Mucosa of descending colon (tissue), 3 donors: Measurements from ENCODE around the gene MT1E. TPM values are rescaled to one million over a fixed set of nuclear protein-coding genes. Genes with fewer than 3 reads are reported as not detected.

ENCODE experiments used
- ATAC-seq: fragments of 200-7000 bp; cut with Tn5 transposase; one replicate; pipeline ENCODE4 v1.9.1; 2020; ENCODE audit warnings: mild to moderate bottlenecking, moderate library complexity
- DNase-seq, 3 donors: peaks; one replicate each; pipeline ENCODE4 v3.0.0-alpha.2; 2020
- H3K36me3 ChIP-seq: fragments of 200-600 bp; one replicate; pipeline ENCODE4 v1.8.0; 2021; ENCODE audit warnings: low read depth, mild to moderate bottlenecking
- H3K4me1 ChIP-seq: fragments of 200-600 bp; one replicate; pipeline ENCODE4 v1.8.0; 2021; ENCODE audit warnings: low read depth, mild to moderate bottlenecking
- H3K4me3 ChIP-seq: fragments of 200-600 bp; one replicate; pipeline ENCODE4 v1.8.0; 2021; ENCODE audit warnings: mild to moderate bottlenecking
- H3K9me3 ChIP-seq: fragments of 200-600 bp; one replicate; pipeline ENCODE4 v1.8.0; 2021; ENCODE audit warnings: mild to moderate bottlenecking
- intact Hi-C, 2 donors: fragments of 100-400 bp; cut with DNase I in 1 of 2; cut with micrococcal nuclease in 1 of 2; formaldehyde crosslinking; loops; one replicate each; pipeline versions ENCODE4 v1.11.0 to v1.11.1; 2022; cut with DNase I, micrococcal nuclease
- total RNA-seq, 3 donors: library from RNA; stranded (reverse); fragmentation: NEBNext Ultra II Directional in 2 of 3; extraction: Animal tissue kit (Norgen Biotek cat#: 25700) in 2 of 3; gene quantifications; one replicate each; pipeline versions ENCODE4 v1.2.1 to v1.2.4, GENCODE V29; 2021 to 2023
- TF ChIP-seq, protein P1 (sequence below): fragments of 200-600 bp; IDR thresholded peaks from one replicate; pipeline ENCODE4 v1.8.0; 2022; ENCODE audit warnings: antibody characterized with exemption, mild to moderate bottlenecking
- donor health status: DM: no; HTN: no; CAD: no; lungs with moderate emphysema.
- donor health status: DM: no; HTN: no; CAD: no.
- donor health status: DM: no; HTN: yes; CAD: no.

MT1E gene
- total RNA-seq, 3 donors from 2014 or later: 86.6 to 343 (median 237) TPM

DNA sequence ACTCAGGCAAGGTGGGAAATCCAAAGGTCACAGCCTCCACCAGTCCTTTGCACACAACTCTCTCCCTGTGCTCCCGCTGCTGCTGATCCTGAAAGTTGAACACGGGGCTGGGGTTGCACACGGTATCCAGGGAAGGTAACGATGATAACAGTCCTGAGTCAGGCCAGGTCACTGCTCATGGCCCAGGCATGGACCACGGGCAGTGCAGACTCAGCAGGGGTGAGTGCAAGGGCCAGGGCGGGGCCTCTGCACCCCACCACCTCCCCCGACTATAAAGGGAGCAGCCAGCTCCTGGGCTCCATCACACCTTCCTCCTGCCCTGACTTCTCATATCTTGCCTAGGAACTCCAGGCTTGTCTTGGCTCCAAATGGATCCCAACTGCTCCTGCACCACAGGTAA is 26.0 kb downstream of the MT1E start, which contains the start of gene MT1B:
TSS of gene MT1B (plus strand) at position 301 of the 400 bp plus-strand sequence. CDS start at position 369, 68 bp downstream.
- TF ChIP-seq, protein P1, sequence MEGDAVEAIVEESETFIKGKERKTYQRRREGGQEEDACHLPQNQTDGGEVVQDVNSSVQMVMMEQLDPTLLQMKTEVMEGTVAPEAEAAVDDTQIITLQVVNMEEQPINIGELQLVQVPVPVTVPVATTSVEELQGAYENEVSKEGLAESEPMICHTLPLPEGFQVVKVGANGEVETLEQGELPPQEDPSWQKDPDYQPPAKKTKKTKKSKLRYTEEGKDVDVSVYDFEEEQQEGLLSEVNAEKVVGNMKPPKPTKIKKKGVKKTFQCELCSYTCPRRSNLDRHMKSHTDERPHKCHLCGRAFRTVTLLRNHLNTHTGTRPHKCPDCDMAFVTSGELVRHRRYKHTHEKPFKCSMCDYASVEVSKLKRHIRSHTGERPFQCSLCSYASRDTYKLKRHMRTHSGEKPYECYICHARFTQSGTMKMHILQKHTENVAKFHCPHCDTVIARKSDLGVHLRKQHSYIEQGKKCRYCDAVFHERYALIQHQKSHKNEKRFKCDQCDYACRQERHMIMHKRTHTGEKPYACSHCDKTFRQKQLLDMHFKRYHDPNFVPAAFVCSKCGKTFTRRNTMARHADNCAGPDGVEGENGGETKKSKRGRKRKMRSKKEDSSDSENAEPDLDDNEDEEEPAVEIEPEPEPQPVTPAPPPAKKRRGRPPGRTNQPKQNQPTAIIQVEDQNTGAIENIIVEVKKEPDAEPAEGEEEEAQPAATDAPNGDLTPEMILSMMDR: no peak
- ATAC-seq: no peak
- DNase-seq: no peak
- intact Hi-C loops: no loop called here
- Histone ChIP-seq H3K4me1 (peaks cover 11% of the 10 kb centered on the region), H3K4me3 (no peak within 1 kb of the TSS), H3K36me3 (no peaks in the 10 kb centered on the region), H3K9me3 (no peaks in the 10 kb centered on the region)

DNA sequence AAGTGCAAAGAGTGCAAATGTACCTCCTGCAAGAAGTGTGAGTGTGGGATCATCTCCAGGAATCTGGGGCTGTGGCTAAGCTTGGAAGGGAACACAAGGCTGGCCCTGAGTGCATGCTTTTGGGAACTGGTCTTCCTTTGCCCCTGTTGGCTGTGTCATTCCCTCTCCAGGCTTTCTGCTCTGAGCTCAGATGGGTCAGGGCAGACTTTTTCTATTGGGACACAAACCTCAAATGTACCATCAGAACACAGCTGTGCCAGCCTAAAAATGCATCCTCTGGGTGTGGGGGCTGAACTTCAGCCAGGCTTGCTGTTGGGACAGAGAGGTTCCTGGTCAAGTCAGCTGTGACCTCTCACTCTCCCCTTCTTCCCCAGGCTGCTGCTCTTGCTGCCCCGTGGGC is 27.0 kb downstream of the MT1E start:
- TF ChIP-seq, protein P1: no peak
- no peaks in the 10 kb centered on the region for H3K36me3 ChIP-seq
- intact Hi-C loops: no loop called here
- no peaks in the 10 kb centered on the region for H3K9me3 ChIP-seq
- no peak for ATAC-seq
- H3K4me1 ChIP-seq: peaks cover 11% of the 10 kb centered on the region
- no peak for DNase-seq
- no peak overlapping the region for H3K4me3 ChIP-seq

GRCh38 chr16:56653218-56653617 is 27.6 kb downstream of the MT1E start:
- no peaks in the 10 kb centered on the region for H3K9me3 ChIP-seq
- peaks cover 11% of the 10 kb centered on the region for H3K4me1 ChIP-seq
- H3K4me3 ChIP-seq: no peak overlapping the region
- no peak for DNase-seq
- H3K36me3 ChIP-seq: no peaks in the 10 kb centered on the region
- intact Hi-C loops: no loop called here
- ATAC-seq: no peak
- TF ChIP-seq, protein P1: no peak

GRCh38 chr16:56657555-56658326 is 32.2 kb downstream of the MT1E start, which contains the start of gene MT1F:
Gene MT1F (plus strand): TSS chr16:56657959. CDS start chr16:56658059, 100 bp downstream.
- ATAC-seq (peak; percentile 97), DNase-seq (peak; percentile 96 to 99 (median 97))
- Histone ChIP-seq H3K36me3 (no peaks in the 10 kb centered on the region), H3K9me3 (no peaks in the 10 kb centered on the region), H3K4me3 (peak within 1 kb of the TSS; percentile 36), H3K4me1 (peaks cover 15% of the 10 kb centered on the region)
- intact Hi-C loops: no loop called here
- TF ChIP-seq, protein P1: no peak

- no peak overlapping the region for H3K4me3 ChIP-seq
- intact Hi-C loops: no loop called here
- H3K9me3 ChIP-seq: no peaks in the 10 kb centered on the region
- ATAC-seq: no peak
- H3K4me1 ChIP-seq: peaks cover 15% of the 10 kb centered on the region
- no peaks in the 10 kb centered on the region for H3K36me3 ChIP-seq
- TF ChIP-seq, protein P1: no peak
- peak in 1 of 3 donors; percentile 55 for DNase-seq
Measured at GRCh38 chr16:56658327-56658875, 32.8 kb downstream of the MT1E start.
